Hepatocyte (in vitro differentiated cells): ENCODE results near the gene OR51G1. TPM values are rescaled to one million over a fixed set of nuclear protein-coding genes. Genes with fewer than 3 reads are reported as not detected.

Experiments used
- DNase-seq: peaks from one replicate; pipeline ENCODE4 v3.0.0-alpha.2; 2016; ENCODE audit warnings: low spot score
- H2AFZ ChIP-seq: fragments of 200-600 bp; sonication (generic); 2 replicates; pipeline ENCODE4 v1.6.0; 2016; ENCODE audit warnings: antibody characterized with exemption, mild to moderate bottlenecking
- H3K27ac ChIP-seq: fragments of 200-600 bp; sonication (generic); 2 replicates; pipeline ENCODE4 v1.5.1; 2016; ENCODE audit warnings: mild to moderate bottlenecking
- H3K27me3 ChIP-seq: fragments of 200-600 bp; sonication (generic); 2 replicates; pipeline ENCODE4 v1.6.1; 2016
- H3K36me3 ChIP-seq: fragments of 200-600 bp; sonication (generic); replicated peaks from 2 replicates; pipeline ENCODE4 v1.5.1; 2016; ENCODE audit warnings: low read depth; ENCODE audit not compliant: insufficient read depth
- H3K4me1 ChIP-seq: fragments of 200-600 bp; sonication (generic); 2 replicates; pipeline ENCODE4 v1.5.1; 2016; ENCODE audit warnings: mild to moderate bottlenecking, moderate library complexity; ENCODE audit not compliant: insufficient read depth
- H3K4me2 ChIP-seq: fragments of 200-600 bp; sonication (generic); 2 replicates; pipeline ENCODE4 v1.6.0; 2016
- H3K4me3 ChIP-seq: fragments of 200-600 bp; sonication (generic); 2 replicates; pipeline ENCODE4 v1.5.1; 2016; ENCODE audit warnings: mild to moderate bottlenecking
- H3K79me2 ChIP-seq: fragments of 200-600 bp; sonication (generic); 2 replicates; pipeline ENCODE4 v1.6.0; 2017; ENCODE audit warnings: mild to moderate bottlenecking
- H3K9me2 ChIP-seq: fragments of 200-600 bp; sonication (generic); replicated peaks from 2 replicates; pipeline ENCODE4 v1.6.0; 2017; ENCODE audit warnings: mild to moderate bottlenecking; ENCODE audit not compliant: insufficient read depth
- H3K9me3 ChIP-seq: fragments of 200-600 bp; sonication (generic); 2 replicates; pipeline ENCODE4 v1.5.1; 2016; ENCODE audit warnings: low read depth, mild to moderate bottlenecking
- H4K20me1 ChIP-seq: fragments of 200-600 bp; sonication (generic); 2 replicates; pipeline ENCODE4 v1.6.0; 2016; ENCODE audit warnings: mild to moderate bottlenecking; ENCODE audit not compliant: insufficient read depth, poor library complexity, severe bottlenecking
- EZH2 ChIP-seq: fragments of 200-600 bp; sonication (generic); IDR thresholded peaks from 2 replicates; pipeline ENCODE4 v1.6.1; 2016; ENCODE audit warnings: antibody characterized with exemption, mild to moderate bottlenecking, borderline replicate concordance
- EZH2phosphoT487 ChIP-seq: fragments of 200-600 bp; sonication (generic); IDR thresholded peaks from one replicate; pipeline ENCODE4 v1.6.1; 2018; ENCODE audit warnings: antibody characterized with exemption, mild to moderate bottlenecking, low read depth, moderate library complexity; ENCODE audit not compliant: unreplicated experiment, severe bottlenecking
- WGBS: methylation state at CpG from one replicate; pipeline ENCODE4 v1.1.6; 2016; ENCODE audit warnings: low lambda C conversion rate; ENCODE audit errors: missing lambda C conversion rate; 5-methylcytosine and 5-hydroxymethylcytosine counted together
- polyA plus RNA-seq: library from polyadenylated mRNA; unstranded; fragments of >200 nt; fragmentation: Nextera tagmentation; extraction: Ambion mirVana; gene quantifications from 2 replicates; pipeline ENCODE4 v1.2.1, GENCODE V29; 2016
- total RNA-seq: library from RNA; depleted of rRNA; stranded (reverse); fragments of >200 nt; gene quantifications from 2 replicates; pipeline ENCODE4 v1.2.3, GENCODE V29; 2014
- TF ChIP-seq, protein P1 (sequence below): fragments of 200-600 bp; sonication (generic); IDR thresholded peaks from 2 replicates; pipeline ENCODE4 v1.5.1; 2016; ENCODE audit warnings: antibody characterized with exemption, mild to moderate bottlenecking; ENCODE audit not compliant: poor library complexity

Gene OR51G1
- total and polyA plus RNA-seq, 2 experiments from 2014 or later: not detected

DNA sequence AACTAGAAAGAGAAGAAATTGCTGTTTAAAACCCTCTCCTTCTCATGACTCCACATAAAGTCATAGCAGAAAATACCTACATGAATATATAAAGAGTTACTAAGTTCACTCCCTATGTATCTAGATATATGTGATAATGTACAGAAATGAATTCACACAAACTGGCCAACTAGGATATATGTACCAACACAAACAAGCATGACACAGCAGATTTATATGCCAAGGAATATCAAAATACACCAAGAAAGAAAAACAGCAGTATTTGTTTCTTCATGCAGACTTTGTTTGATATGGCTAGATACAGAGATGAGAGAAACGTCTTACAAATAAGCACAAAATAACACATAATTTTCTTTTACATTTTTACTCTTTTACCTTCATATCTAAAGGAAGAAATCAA lies 1.8 kb downstream of the OR51G1 start:
- no peaks in the 10 kb centered on the region for H4K20me1 ChIP-seq
- H3K9me3 ChIP-seq: no peaks in the 10 kb centered on the region
- no peak overlapping the region for H2AFZ ChIP-seq
- no peaks in the 10 kb centered on the region for H3K36me3 ChIP-seq
- TF ChIP-seq, protein P1, sequence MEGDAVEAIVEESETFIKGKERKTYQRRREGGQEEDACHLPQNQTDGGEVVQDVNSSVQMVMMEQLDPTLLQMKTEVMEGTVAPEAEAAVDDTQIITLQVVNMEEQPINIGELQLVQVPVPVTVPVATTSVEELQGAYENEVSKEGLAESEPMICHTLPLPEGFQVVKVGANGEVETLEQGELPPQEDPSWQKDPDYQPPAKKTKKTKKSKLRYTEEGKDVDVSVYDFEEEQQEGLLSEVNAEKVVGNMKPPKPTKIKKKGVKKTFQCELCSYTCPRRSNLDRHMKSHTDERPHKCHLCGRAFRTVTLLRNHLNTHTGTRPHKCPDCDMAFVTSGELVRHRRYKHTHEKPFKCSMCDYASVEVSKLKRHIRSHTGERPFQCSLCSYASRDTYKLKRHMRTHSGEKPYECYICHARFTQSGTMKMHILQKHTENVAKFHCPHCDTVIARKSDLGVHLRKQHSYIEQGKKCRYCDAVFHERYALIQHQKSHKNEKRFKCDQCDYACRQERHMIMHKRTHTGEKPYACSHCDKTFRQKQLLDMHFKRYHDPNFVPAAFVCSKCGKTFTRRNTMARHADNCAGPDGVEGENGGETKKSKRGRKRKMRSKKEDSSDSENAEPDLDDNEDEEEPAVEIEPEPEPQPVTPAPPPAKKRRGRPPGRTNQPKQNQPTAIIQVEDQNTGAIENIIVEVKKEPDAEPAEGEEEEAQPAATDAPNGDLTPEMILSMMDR: no peak
- TF ChIP-seq EZH2 (no peak), EZH2phosphoT487 (no peak)
- H3K4me3 ChIP-seq: no peak overlapping the region
- H3K27ac ChIP-seq: no peak overlapping the region
- no peaks in the 10 kb centered on the region for H3K79me2 ChIP-seq
- no peaks in the 10 kb centered on the region for H3K4me1 ChIP-seq
- no peak for DNase-seq
- H3K27me3 ChIP-seq: no peaks in the 10 kb centered on the region
- WGBS: 87% methylated on average over 1 of the region's 1 CpG
- H3K9me2 ChIP-seq: no peaks in the 10 kb centered on the region
- H3K4me2 ChIP-seq: no peak overlapping the region

DNA sequence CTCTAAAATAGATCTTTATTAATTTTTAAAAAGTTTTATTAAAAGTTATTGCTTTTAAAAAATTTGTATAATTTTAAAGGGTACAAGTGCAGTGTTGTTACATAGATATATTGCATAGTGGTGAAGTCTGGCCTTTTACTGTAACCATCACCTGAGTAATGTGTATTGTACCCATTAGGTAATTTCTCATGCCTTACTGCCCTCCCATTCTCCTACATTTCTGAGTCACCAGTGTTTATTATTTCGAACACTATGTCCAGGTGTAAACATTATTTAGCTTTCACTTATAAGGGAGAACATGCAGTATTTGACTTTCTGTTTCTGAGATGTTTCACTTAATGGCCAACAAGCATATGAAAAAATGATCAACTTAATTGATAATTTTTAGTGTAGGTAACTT lies 2.3 kb downstream of the OR51G1 start:
- H4K20me1 ChIP-seq: no peaks in the 10 kb centered on the region
- no peak for TF ChIP-seq EZH2
- TF ChIP-seq EZH2phosphoT487: no peak
- TF ChIP-seq, protein P1: no peak

DNA sequence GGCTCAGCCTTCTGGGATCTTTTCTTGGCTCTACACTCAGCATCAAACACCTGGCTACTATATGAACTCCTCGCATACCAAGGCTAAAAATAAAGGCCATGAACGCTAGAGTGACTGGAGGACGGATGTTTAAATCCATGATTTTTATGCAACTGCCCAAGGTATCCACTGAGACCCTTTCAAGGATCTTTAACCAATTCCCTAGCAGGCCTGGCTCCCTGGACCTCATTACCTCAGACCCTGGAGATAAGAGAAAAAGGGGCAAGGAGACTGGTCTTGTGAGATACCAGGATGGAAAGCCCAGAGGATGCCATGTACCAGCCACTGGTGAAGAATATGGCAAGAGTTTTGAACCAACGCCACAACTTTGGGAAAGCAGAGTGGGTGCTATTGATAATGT lies 4.9 kb downstream of the OR51G1 start, which contains the start of gene OR51G2:
TSS of gene OR51G2 (minus strand) at position 101 of the 400 bp plus-strand sequence. CDS start 3,687 bp downstream, outside the sequence.
- Histone ChIP-seq H3K4me2 (no peak within 1 kb of the TSS), H3K4me1 (no peaks in the 10 kb centered on the region), H3K9me2 (no peaks in the 10 kb centered on the region), H3K4me3 (no peak within 1 kb of the TSS), H2AFZ (no peak within 1 kb of the TSS), H4K20me1 (no peaks in the 10 kb centered on the region), H3K9me3 (no peaks in the 10 kb centered on the region), H3K79me2 (no peaks in the 10 kb centered on the region), H3K36me3 (no peaks in the 10 kb centered on the region), H3K27ac (no peak within 1 kb of the TSS), H3K27me3 (no peaks in the 10 kb centered on the region)
- 87% methylated on average over 4 of the region's 4 CpGs for WGBS
- no peak for TF ChIP-seq EZH2
- TF ChIP-seq, protein P1: no peak
- DNase-seq: no peak

More for the DNA sequence above, 2.3 kb downstream of the OR51G1 start:
- Histone ChIP-seq H3K27me3 (no peaks in the 10 kb centered on the region), H3K4me1 (no peaks in the 10 kb centered on the region), H3K4me2 (no peak overlapping the region), H3K9me3 (no peaks in the 10 kb centered on the region), H3K79me2 (no peaks in the 10 kb centered on the region), H3K4me3 (no peak overlapping the region), H3K36me3 (no peaks in the 10 kb centered on the region), H3K9me2 (no peaks in the 10 kb centered on the region), H3K27ac (no peak overlapping the region), H2AFZ (no peak overlapping the region)
- DNase-seq: no peak
- WGBS: 81% methylated on average over 1 of the region's 1 CpG

DNA sequence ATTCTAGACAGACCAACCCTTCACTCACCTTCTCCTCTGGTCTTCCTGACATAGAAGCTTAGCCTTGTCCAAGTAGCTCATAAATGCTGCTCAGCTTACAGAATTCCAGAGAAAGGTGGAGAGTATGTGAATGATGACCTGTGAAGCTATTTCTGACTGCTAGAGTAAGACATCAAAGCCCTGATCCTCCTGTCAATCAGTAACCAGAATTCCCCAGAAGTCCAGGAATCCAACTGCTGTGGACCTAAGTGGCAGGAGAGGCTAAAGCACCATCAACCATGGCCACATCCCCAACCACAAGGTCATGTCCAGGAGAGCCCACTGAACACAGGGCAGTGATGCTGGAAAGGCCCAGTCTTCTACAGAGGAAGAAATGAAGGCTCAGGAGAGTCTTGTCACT lies 7.6 kb downstream of the OR51G1 start:
- no peaks in the 10 kb centered on the region for H4K20me1 ChIP-seq
- no peak overlapping the region for H3K4me2 ChIP-seq
- no peaks in the 10 kb centered on the region for H3K4me1 ChIP-seq
- no peaks in the 10 kb centered on the region for H3K79me2 ChIP-seq
- peak overlapping the region; percentile 71 for H3K27ac ChIP-seq
- H3K4me3 ChIP-seq: no peak overlapping the region
- H2AFZ ChIP-seq: no peak overlapping the region
- no peaks in the 10 kb centered on the region for H3K36me3 ChIP-seq
- H3K27me3 ChIP-seq: no peaks in the 10 kb centered on the region
- no peaks in the 10 kb centered on the region for H3K9me2 ChIP-seq
- TF ChIP-seq EZH2 (no peak), EZH2phosphoT487 (no peak)
- TF ChIP-seq, protein P1: no peak
- peak; percentile 49 for DNase-seq
- H3K9me3 ChIP-seq: no peaks in the 10 kb centered on the region
